Spleen (tissue), 7 donors: Measurements from ENCODE around the gene SSH2.
"Not testable (repeated sequence)": the region's sequence is repeated elsewhere in the genome, so short reads cannot be mapped to it uniquely, and the experiment has no call there.

ENCODE experiments used
- CTCF ChIP-seq, 11 experiments: fragments of 200-600 bp in 7 of 11; fragments of 450-650 bp in 4 of 11; sonication (generic) in 4 of 11; IDR thresholded peaks in 8 of 11; conservative IDR thresholded peaks in 3 of 11; 1 replicate in 7 of 11; 2 replicates in 4 of 11; pipeline versions ENCODE4 v1.4.0 to v1.8.0; 2016 to 2021; ENCODE audit warnings: antibody characterized with exemption in 11 of 11, inconsistent platforms in 4 of 11, mild to moderate bottlenecking in 1 of 11
- POLR2A ChIP-seq, 3 donors: fragments of 450-650 bp; IDR thresholded peaks; one replicate each; pipeline ENCODE4 v1.5.1; 2017; ENCODE audit warnings: antibody characterized with exemption in 3 of 3, mild to moderate bottlenecking in 1 of 3
- POLR2AphosphoS5 ChIP-seq, 3 donors: sonication (generic); formaldehyde crosslinking; IDR thresholded peaks; one replicate each; pipeline ENCODE4 v1.5.1; 2017; ENCODE audit warnings: antibody characterized with exemption in 3 of 3
- donor health status: DM: no; HTN: no; CAD: no; lungs with moderate emphysema.
- donor health status: DM: no; HTN: no; CAD: no.
- donor health status: DM: no; HTN: no; CAD: no.

GRCh38 chr17:29859445-29859844 lies 70.6 kb downstream of the SSH2 start:
- not testable (repeated sequence) for TF ChIP-seq POLR2A (IDR thresholded peaks at IDR 0.05); CTCF (IDR thresholded peaks at IDR 0.05 in 8 of 11, conservative IDR thresholded peaks at IDR 0.05 in 3 of 11); POLR2AphosphoS5 (IDR thresholded peaks at IDR 0.05)
